ENCODE results near the gene RAP2A.

RAP2A gene

DNA sequence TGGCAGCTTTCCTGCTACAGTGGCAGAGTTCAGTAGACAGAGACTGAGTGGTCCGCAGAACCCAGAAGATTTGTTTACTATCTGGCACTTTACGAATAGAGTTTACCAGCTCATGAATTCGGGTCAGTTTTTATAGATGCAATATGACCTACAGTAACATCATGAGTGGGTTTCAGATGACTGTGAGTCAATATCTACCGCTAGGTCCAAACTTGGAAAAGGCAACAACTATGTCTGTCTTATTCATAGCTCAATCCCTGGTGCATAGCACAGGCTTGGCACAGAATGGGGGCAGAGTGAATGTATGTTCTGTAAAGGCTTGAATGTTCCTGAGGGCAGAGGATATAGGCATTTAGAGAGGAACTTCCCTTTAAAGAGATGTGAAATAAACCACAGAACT lies 65.2 kb downstream of the RAP2A start:
- no peak overlapping the region for H3K9ac ChIP-seq (ENCODE audit: low read length)
- no peak overlapping the region for H3K4me3 ChIP-seq (ENCODE audit: low read length)
- no peaks in the 10 kb centered on the region for H3K9me3 ChIP-seq (ENCODE audit: control insufficient read depth, low read depth, low read length)
- no peaks in the 10 kb centered on the region for H3K4me1 ChIP-seq (ENCODE audit: control insufficient read depth, low read depth, low read length)
- no peak overlapping the region for H3K27ac ChIP-seq (ENCODE audit: low read length)
- no peaks in the 10 kb centered on the region for H3K36me3 ChIP-seq (ENCODE audit: control insufficient read depth, low read depth, low read length)
- no peaks in the 10 kb centered on the region for H3K27me3 ChIP-seq (ENCODE audit: control insufficient read depth, insufficient read depth, low read length)

GRCh38 chr13:97502181-97502580 lies 68.2 kb downstream of the RAP2A start:
- Histone ChIP-seq H3K27ac (ENCODE audit: low read length) (no peak overlapping the region), H3K27me3 (ENCODE audit: control insufficient read depth, insufficient read depth, low read length) (no peaks in the 10 kb centered on the region), H3K9me3 (ENCODE audit: control insufficient read depth, low read depth, low read length) (no peaks in the 10 kb centered on the region), H3K4me1 (ENCODE audit: control insufficient read depth, low read depth, low read length) (no peaks in the 10 kb centered on the region), H3K4me3 (ENCODE audit: low read length) (no peak overlapping the region), H3K36me3 (ENCODE audit: control insufficient read depth, low read depth, low read length) (no peaks in the 10 kb centered on the region), H3K9ac (ENCODE audit: low read length) (no peak overlapping the region)

DNA sequence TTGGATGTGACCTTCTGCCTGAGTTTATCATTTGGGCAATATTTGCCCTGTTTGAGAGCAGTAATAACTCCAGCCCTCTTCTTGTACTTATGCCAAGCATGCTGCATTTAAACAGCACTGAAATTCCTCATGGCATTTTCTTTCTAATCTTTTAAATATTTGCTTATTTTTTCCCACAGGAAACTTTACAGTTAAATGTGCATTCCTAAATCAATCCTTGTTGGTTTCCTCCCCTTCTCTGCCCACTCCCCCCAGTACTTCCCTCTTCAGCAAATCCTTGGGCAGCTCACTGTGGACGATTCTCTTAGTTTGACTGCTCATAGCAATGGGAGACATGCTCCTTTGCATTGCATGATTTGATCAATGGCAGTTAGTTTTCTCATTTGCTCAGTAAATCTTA lies 68.7 kb downstream of the RAP2A start:
- Histone ChIP-seq H3K9me3 (ENCODE audit: control insufficient read depth, low read depth, low read length) (no peaks in the 10 kb centered on the region), H3K4me1 (ENCODE audit: control insufficient read depth, low read depth, low read length) (no peaks in the 10 kb centered on the region), H3K9ac (ENCODE audit: low read length) (no peak overlapping the region), H3K4me3 (ENCODE audit: low read length) (no peak overlapping the region), H3K27me3 (ENCODE audit: control insufficient read depth, insufficient read depth, low read length) (no peaks in the 10 kb centered on the region), H3K27ac (ENCODE audit: low read length) (no peak overlapping the region), H3K36me3 (ENCODE audit: control insufficient read depth, low read depth, low read length) (no peaks in the 10 kb centered on the region)

GRCh38 chr13:97505017-97505416 lies 71.0 kb downstream of the RAP2A start:
- Histone ChIP-seq H3K27ac (ENCODE audit: low read length) (no peak overlapping the region), H3K9me3 (ENCODE audit: control insufficient read depth, low read depth, low read length) (no peaks in the 10 kb centered on the region), H3K27me3 (ENCODE audit: control insufficient read depth, insufficient read depth, low read length) (no peaks in the 10 kb centered on the region), H3K4me3 (ENCODE audit: low read length) (no peak overlapping the region), H3K36me3 (ENCODE audit: control insufficient read depth, low read depth, low read length) (no peaks in the 10 kb centered on the region), H3K4me1 (ENCODE audit: control insufficient read depth, low read depth, low read length) (no peaks in the 10 kb centered on the region), H3K9ac (ENCODE audit: low read length) (no peak overlapping the region)

DNA sequence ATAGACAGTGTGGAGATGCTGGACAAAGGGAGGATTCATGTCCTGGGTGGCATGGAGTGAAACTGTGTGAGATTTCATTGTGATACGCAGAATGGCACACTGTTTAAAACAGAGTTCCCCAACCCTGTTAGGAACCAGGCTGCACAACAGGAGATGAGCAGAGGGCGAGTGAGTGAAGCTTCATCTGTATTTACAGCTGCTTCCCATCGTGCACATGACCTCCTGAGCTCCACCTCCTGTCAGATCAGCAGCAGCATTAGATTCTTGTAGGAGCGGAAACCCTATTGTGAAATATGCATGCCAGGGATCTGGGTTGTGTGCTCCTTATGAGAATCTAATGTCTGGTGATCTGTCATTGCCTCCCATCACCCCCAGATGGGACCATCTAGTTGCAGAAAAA lies 72.5 kb downstream of the RAP2A start:
- Histone ChIP-seq H3K9ac (ENCODE audit: low read length) (no peak overlapping the region), H3K9me3 (ENCODE audit: control insufficient read depth, low read depth, low read length) (no peaks in the 10 kb centered on the region), H3K4me1 (ENCODE audit: control insufficient read depth, low read depth, low read length) (no peaks in the 10 kb centered on the region), H3K4me3 (ENCODE audit: low read length) (no peak overlapping the region), H3K27ac (ENCODE audit: low read length) (no peak overlapping the region), H3K27me3 (ENCODE audit: control insufficient read depth, insufficient read depth, low read length) (no peaks in the 10 kb centered on the region), H3K36me3 (ENCODE audit: control insufficient read depth, low read depth, low read length) (no peaks in the 10 kb centered on the region)

DNA sequence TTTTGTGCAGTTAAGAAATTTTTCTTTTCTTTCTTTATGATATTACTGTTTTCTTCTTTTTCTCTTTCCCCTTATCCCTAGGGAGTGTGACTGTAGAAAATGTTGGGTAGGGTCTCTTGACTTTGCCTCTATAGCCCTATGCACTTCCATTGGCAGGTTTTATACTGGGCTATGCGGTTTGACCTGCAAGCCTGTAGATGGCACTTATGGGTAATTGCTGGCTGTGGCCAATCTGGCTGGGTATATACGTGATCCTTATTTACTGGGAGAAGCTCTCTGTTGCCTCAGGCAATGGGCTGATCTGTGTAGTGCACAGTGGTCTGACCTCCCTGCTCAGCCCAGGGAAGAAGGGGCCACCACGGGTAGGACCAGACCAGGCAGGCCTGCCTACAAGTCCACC lies 78.8 kb downstream of the RAP2A start:
- Histone ChIP-seq H3K9me3 (ENCODE audit: control insufficient read depth, low read depth, low read length) (no peaks in the 10 kb centered on the region), H3K9ac (ENCODE audit: low read length) (no peak overlapping the region), H3K4me3 (ENCODE audit: low read length) (no peak overlapping the region), H3K27me3 (ENCODE audit: control insufficient read depth, insufficient read depth, low read length) (no peaks in the 10 kb centered on the region), H3K4me1 (ENCODE audit: control insufficient read depth, low read depth, low read length) (no peaks in the 10 kb centered on the region), H3K27ac (ENCODE audit: low read length) (no peak overlapping the region), H3K36me3 (ENCODE audit: control insufficient read depth, low read depth, low read length) (no peaks in the 10 kb centered on the region)

DNA sequence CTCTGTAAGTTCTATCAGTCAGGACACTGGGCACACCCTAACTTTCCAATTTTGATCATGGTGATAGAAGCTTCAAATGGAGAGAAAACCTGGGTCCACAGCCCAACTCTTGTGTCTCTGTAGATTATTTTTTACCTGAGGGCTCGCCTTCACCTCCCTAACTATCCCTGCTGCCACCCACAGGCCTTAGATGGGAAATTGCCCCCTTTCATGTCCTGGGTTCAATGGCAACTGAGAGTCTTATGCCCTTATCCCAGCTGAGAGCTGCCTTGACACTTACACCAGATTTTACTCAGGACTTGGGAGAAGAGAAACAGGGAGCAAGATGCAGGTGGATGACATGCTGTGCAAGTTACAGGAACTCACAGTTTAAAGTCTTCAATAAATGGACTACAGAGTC lies 81.7 kb downstream of the RAP2A start:
- no peak overlapping the region for H3K27ac ChIP-seq (ENCODE audit: low read length)
- no peak overlapping the region for H3K9ac ChIP-seq (ENCODE audit: low read length)
- H3K4me3 ChIP-seq (ENCODE audit: low read length), result no peak overlapping the region
- no peaks in the 10 kb centered on the region for H3K27me3 ChIP-seq (ENCODE audit: control insufficient read depth, insufficient read depth, low read length)
- no peaks in the 10 kb centered on the region for H3K36me3 ChIP-seq (ENCODE audit: control insufficient read depth, low read depth, low read length)
- no peaks in the 10 kb centered on the region for H3K9me3 ChIP-seq (ENCODE audit: control insufficient read depth, low read depth, low read length)
- no peaks in the 10 kb centered on the region for H3K4me1 ChIP-seq (ENCODE audit: control insufficient read depth, low read depth, low read length)

GRCh38 chr13:97517967-97518366 lies 84.0 kb downstream of the RAP2A start:
- H3K9me3 ChIP-seq (ENCODE audit: control insufficient read depth, low read depth, low read length), result no peaks in the 10 kb centered on the region
- H3K4me3 ChIP-seq (ENCODE audit: low read length), result no peak overlapping the region
- H3K9ac ChIP-seq (ENCODE audit: low read length), result no peak overlapping the region
- H3K4me1 ChIP-seq (ENCODE audit: control insufficient read depth, low read depth, low read length), result no peaks in the 10 kb centered on the region
- no peak overlapping the region for H3K27ac ChIP-seq (ENCODE audit: low read length)
- no peaks in the 10 kb centered on the region for H3K36me3 ChIP-seq (ENCODE audit: control insufficient read depth, low read depth, low read length)
- no peaks in the 10 kb centered on the region for H3K27me3 ChIP-seq (ENCODE audit: control insufficient read depth, insufficient read depth, low read length)
